HUES6 (cell line): ENCODE measurements around the gene CDC34.
"Not testable (repeated sequence)": the region's sequence is repeated elsewhere in the genome, so short reads cannot be mapped to it uniquely, and the experiment has no call there.

Experiments
- H3K27ac ChIP-seq: 2 replicates; pipeline ENCODE4 v1.7.0; 2013; ENCODE audit warnings: low read depth, mild to moderate bottlenecking, low read length, inconsistent platforms
- H3K27me3 ChIP-seq: 2 replicates; pipeline ENCODE4 v1.6.1; 2013; ENCODE audit warnings: low read length; ENCODE audit not compliant: control insufficient read depth, insufficient read depth
- H3K36me3 ChIP-seq: 2 replicates; pipeline ENCODE4 v1.6.1; 2013; ENCODE audit warnings: low read length; ENCODE audit not compliant: control insufficient read depth, insufficient read depth
- H3K4me1 ChIP-seq: 2 replicates; pipeline ENCODE4 v1.6.1; 2013; ENCODE audit warnings: low read length; ENCODE audit not compliant: control insufficient read depth, insufficient read depth
- H3K4me3 ChIP-seq: 2 replicates; pipeline ENCODE4 v1.5.1; 2013; ENCODE audit warnings: low read depth, low read length
- H3K9ac ChIP-seq: one replicate; pipeline ENCODE4 v1.6.1; 2013; ENCODE audit warnings: mild to moderate bottlenecking, low read length
- H3K9me3 ChIP-seq: 2 replicates; pipeline ENCODE4 v1.6.1; 2013; ENCODE audit warnings: low read depth, low read length; ENCODE audit not compliant: control insufficient read depth, insufficient read depth

Gene CDC34

GRCh38 chr19:585146-585545 is 53.6 kb downstream of the CDC34 start:
- H3K4me3 ChIP-seq, H3K9me3 ChIP-seq, H3K27ac ChIP-seq, H3K9ac ChIP-seq: not testable (repeated sequence)
- H3K4me1 ChIP-seq = peaks cover 11% of the 10 kb centered on the region
- H3K36me3 ChIP-seq = peaks cover 23% of the 10 kb centered on the region
- peaks cover 18% of the 10 kb centered on the region for H3K27me3 ChIP-seq

- no peak overlapping the region for H3K9ac ChIP-seq
- H3K27ac ChIP-seq = no peak overlapping the region
- H3K4me1 ChIP-seq = peaks cover 11% of the 10 kb centered on the region
- no peak overlapping the region for H3K4me3 ChIP-seq
- H3K36me3 ChIP-seq = peaks cover 18% of the 10 kb centered on the region
- H3K27me3 ChIP-seq = peaks cover 23% of the 10 kb centered on the region
- H3K9me3 ChIP-seq = no peaks in the 10 kb centered on the region
These were observed 54.1 kb downstream of the CDC34 start for GRCh38 chr19:585551-586110.

GRCh38 chr19:588093-588740 is 56.7 kb downstream of the CDC34 start:
- peaks cover 13% of the 10 kb centered on the region for H3K4me1 ChIP-seq
- H3K36me3 ChIP-seq = no peaks in the 10 kb centered on the region; the same call in 1 of the 2 replicates
- peak overlapping the region; percentile 35 for H3K9ac ChIP-seq
- no peak overlapping the region for H3K27ac ChIP-seq
- H3K9me3 ChIP-seq = no peaks in the 10 kb centered on the region
- H3K4me3 ChIP-seq = peak overlapping the region; percentile 52
- H3K27me3 ChIP-seq = peaks cover 49% of the 10 kb centered on the region

- Histone ChIP-seq H3K9ac (peak overlapping the region; percentile 35), H3K9me3 (no peaks in the 10 kb centered on the region), H3K27me3 (peaks cover 57% of the 10 kb centered on the region), H3K4me1 (peaks cover 13% of the 10 kb centered on the region), H3K27ac (no peak overlapping the region), H3K4me3 (peak overlapping the region; percentile 52), H3K36me3 (no peaks in the 10 kb centered on the region)
These were observed 57.5 kb downstream of the CDC34 start for GRCh38 chr19:588741-589692.

GRCh38 chr19:589693-590395 is 58.3 kb downstream of the CDC34 start, which contains the start of gene HCN2:
Gene HCN2, plus strand, starts transcription at chr19:589881. Its CDS starts 65 bp downstream, at chr19:589946.
- Histone ChIP-seq H3K27ac (no peak within 1 kb of the TSS), H3K9ac (no peak within 1 kb of the TSS), H3K9me3 (no peaks in the 10 kb centered on the region), H3K36me3 (no peaks in the 10 kb centered on the region), H3K4me1 (peaks cover 13% of the 10 kb centered on the region), H3K4me3 (peak within 1 kb of the TSS; percentile 52), H3K27me3 (peaks cover 63% of the 10 kb centered on the region)

- Histone ChIP-seq H3K4me1 (peaks cover 13% of the 10 kb centered on the region), H3K9me3 (no peaks in the 10 kb centered on the region), H3K27ac (no peak overlapping the region), H3K4me3 (peak overlapping the region; percentile 51; the same call in 1 of the 2 replicates), H3K27me3 (peaks cover 63% of the 10 kb centered on the region), H3K9ac (no peak overlapping the region), H3K36me3 (no peaks in the 10 kb centered on the region)
These were observed 58.8 kb downstream of the CDC34 start for GRCh38 chr19:590396-590745.

GRCh38 chr19:590750-591098 is 59.2 kb downstream of the CDC34 start:
- H3K9ac ChIP-seq = no peak overlapping the region
- no peaks in the 10 kb centered on the region for H3K36me3 ChIP-seq
- H3K4me1 ChIP-seq = peaks cover 13% of the 10 kb centered on the region
- peak overlapping the region; percentile 51; the same call in 1 of the 2 replicates for H3K4me3 ChIP-seq
- peaks cover 63% of the 10 kb centered on the region for H3K27me3 ChIP-seq
- H3K27ac ChIP-seq = no peak overlapping the region
- no peaks in the 10 kb centered on the region for H3K9me3 ChIP-seq

- H3K36me3 ChIP-seq = no peaks in the 10 kb centered on the region
- H3K4me3 ChIP-seq = peak overlapping the region; percentile 51
- H3K9ac ChIP-seq = no peak overlapping the region
- H3K27me3 ChIP-seq = peaks cover 63% of the 10 kb centered on the region
- H3K9me3 ChIP-seq = no peaks in the 10 kb centered on the region
- peaks cover 13% of the 10 kb centered on the region for H3K4me1 ChIP-seq
- H3K27ac ChIP-seq = no peak overlapping the region
These were observed 59.8 kb downstream of the CDC34 start for GRCh38 chr19:591099-591958.
